Vagina (tissue), 2 donors: ENCODE measurements around the gene VSIG8.

Experiments used
- CTCF ChIP-seq, 3 experiments: fragments of 450-650 bp in 2 of 3; fragments of 200-600 bp in 1 of 3; sonication (generic) in 1 of 3; IDR thresholded peaks; one replicate each; pipeline ENCODE4 v1.5.1; 2017 to 2019; ENCODE audit warnings: antibody characterized with exemption in 3 of 3, mild to moderate bottlenecking in 2 of 3, moderate library complexity in 2 of 3
- POLR2A ChIP-seq, 2 donors: fragments of 450-650 bp; IDR thresholded peaks; one replicate each; pipeline ENCODE4 v1.6.1; 2017; ENCODE audit warnings: antibody characterized with exemption in 2 of 2, mild to moderate bottlenecking in 2 of 2, moderate library complexity in 2 of 2

DNA sequence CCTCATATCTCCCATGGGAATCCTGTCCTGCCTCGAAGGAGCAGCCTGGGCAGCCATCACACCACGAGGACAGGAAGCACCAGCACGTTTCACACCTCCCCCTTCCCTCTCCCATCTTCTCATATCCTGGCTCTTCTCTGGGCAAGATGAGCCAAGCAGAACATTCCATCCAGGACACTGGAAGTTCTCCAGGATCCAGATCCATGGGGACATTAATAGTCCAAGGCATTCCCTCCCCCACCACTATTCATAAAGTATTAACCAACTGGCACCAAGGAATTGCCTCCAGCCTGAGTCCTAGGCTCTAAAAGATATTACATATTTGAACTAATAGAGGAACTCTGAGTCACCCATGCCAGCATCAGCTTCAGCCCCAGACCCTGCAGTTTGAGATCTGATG lies 27.1 kb downstream of the VSIG8 start:
- TF ChIP-seq CTCF (IDR thresholded peaks at IDR 0.05) = no peak
- TF ChIP-seq POLR2A (IDR thresholded peaks at IDR 0.05) = no peak
